GM21447 (cell line): ENCODE data around the gene MTURN.
"Not testable (repeated sequence)": the region's sequence is repeated elsewhere in the genome, so short reads cannot be mapped to it uniquely, and the experiment has no call there.

Experiments
- ATAC-seq: cut with Tn5 transposase; IDR thresholded peaks from one replicate; pipeline ENCODE4 v1.9.1; 2021; ENCODE audit not compliant: unreplicated experiment

Gene MTURN

GRCh38 chr7:30134611-30135300, at the start of gene MTURN:
TSS of gene MTURN (plus strand) at chr7:30134986. CDS start at chr7:30135137, 151 bp downstream.
- ATAC-seq = peak; percentile 83

- no peak for ATAC-seq
Observed at GRCh38 chr7:30086529-30086928, 48.3 kb upstream of the MTURN start.

- no peak for ATAC-seq
Observed at GRCh38 chr7:30087371-30087770, 47.4 kb upstream of the MTURN start.

GRCh38 chr7:30088362-30088761, 46.4 kb upstream of the MTURN start:
- ATAC-seq = no peak

GRCh38 chr7:30090111-30090510, 44.7 kb upstream of the MTURN start:
- no peak for ATAC-seq

GRCh38 chr7:30091491-30091912, 43.3 kb upstream of the MTURN start:
- ATAC-seq = no peak

GRCh38 chr7:30091987-30092386, 42.8 kb upstream of the MTURN start:
- no peak for ATAC-seq

- ATAC-seq = no peak
Observed at GRCh38 chr7:30093420-30093952, 41.3 kb upstream of the MTURN start.

GRCh38 chr7:30098599-30098998, 36.2 kb upstream of the MTURN start:
- ATAC-seq = not testable (repeated sequence)

GRCh38 chr7:30102281-30102680, 32.5 kb upstream of the MTURN start:
- no peak for ATAC-seq

- ATAC-seq = no peak
Observed at GRCh38 chr7:30104157-30104556, 30.6 kb upstream of the MTURN start.

GRCh38 chr7:30112103-30112713, 22.6 kb upstream of the MTURN start:
- no peak for ATAC-seq

- no peak for ATAC-seq
Observed at GRCh38 chr7:30113144-30113543, 21.6 kb upstream of the MTURN start.

GRCh38 chr7:30114536-30115238, 20.1 kb upstream of the MTURN start:
- ATAC-seq = no peak

GRCh38 chr7:30115709-30116297, 19.0 kb upstream of the MTURN start:
- ATAC-seq = no peak

GRCh38 chr7:30116771-30117170, 18.0 kb upstream of the MTURN start:
- ATAC-seq = no peak

- ATAC-seq = no peak
Observed at GRCh38 chr7:30117896-30118295, 16.9 kb upstream of the MTURN start.

- ATAC-seq = no peak
Observed at GRCh38 chr7:30119890-30120577, 14.8 kb upstream of the MTURN start.

- no peak for ATAC-seq
Observed at GRCh38 chr7:30133736-30134610, 813 bp upstream of the MTURN start.
